ENCODE results near the gene RPS21.

Gene RPS21

GRCh38 chr20:62376112-62377063 lies 10.5 kb upstream of the RPS21 start:
- WGBS = 57% methylated on average over 23 of the region's 26 CpGs
- Histone ChIP-seq H3K14ac (ENCODE audit: low read length in 2 of 2) (peak overlapping the region; percentile 76 to 83), H3K4ac (ENCODE audit: low read depth in 1 of 2, low read length in 2 of 2) (peak overlapping the region; percentile 74 to 78), H3K4me2 (ENCODE audit: low read length, poor library complexity, severe bottlenecking) (no peak overlapping the region), H2BK5ac (ENCODE audit: low read depth, low read length, poor library complexity, severe bottlenecking) (peak overlapping the region; percentile 98), H2AK5ac (ENCODE audit: low read length, severe bottlenecking) (peak overlapping the region; percentile 95), H3K27me3 (ENCODE audit: control insufficient read depth in 1 of 2, insufficient read depth in 1 of 2, low read length in 2 of 2) (no peaks in the 10 kb centered on the region), H3K4me3 (ENCODE audit: insufficient read depth in 1 of 2, low read depth in 1 of 2, low read length in 2 of 2) (no peak overlapping the region), H3K4me1 (ENCODE audit: control insufficient read depth, insufficient read depth, low read depth, low read length) (peaks cover 77% of the 10 kb centered on the region), H2BK120ac (ENCODE audit: low read depth, low read length) (peak overlapping the region; percentile 96), H3K27ac (ENCODE audit: low read length, poor library complexity, severe bottlenecking) (peak overlapping the region; percentile 97), H2BK15ac (ENCODE audit: low read depth, poor library complexity, severe bottlenecking) (peak overlapping the region; percentile 46), H4K8ac (ENCODE audit: low read length) (peak overlapping the region; percentile 91), H3K36me3 (ENCODE audit: control insufficient read depth in 1 of 2, insufficient read depth in 2 of 2, low read depth in 1 of 2, low read length in 2 of 2) (peaks cover 0 to 9% of the 10 kb centered on the region in 2 experiments), H2BK12ac (ENCODE audit: low read length in 2 of 2) (peak overlapping the region; percentile 61 to 98), H3K9ac (ENCODE audit: low read length) (peak overlapping the region; percentile 43), H4K91ac (ENCODE audit: low read length) (peak overlapping the region; percentile 94), H3K23ac (ENCODE audit: low read length in 2 of 2) (no peak overlapping the region), H3K79me1 (replicated peaks; ENCODE audit: low read length, poor library complexity, severe bottlenecking) (peaks cover 7% of the 10 kb centered on the region), H3K18ac (ENCODE audit: low read depth in 1 of 2, low read length in 2 of 2) (peak overlapping the region; percentile 93 to 94), H3K9me3 (ENCODE audit: control insufficient read depth, low read length) (no peaks in the 10 kb centered on the region), H2AFZ (ENCODE audit: low read depth, low read length) (no peak overlapping the region)
- peak; percentile 83 for DNase-seq

DNA sequence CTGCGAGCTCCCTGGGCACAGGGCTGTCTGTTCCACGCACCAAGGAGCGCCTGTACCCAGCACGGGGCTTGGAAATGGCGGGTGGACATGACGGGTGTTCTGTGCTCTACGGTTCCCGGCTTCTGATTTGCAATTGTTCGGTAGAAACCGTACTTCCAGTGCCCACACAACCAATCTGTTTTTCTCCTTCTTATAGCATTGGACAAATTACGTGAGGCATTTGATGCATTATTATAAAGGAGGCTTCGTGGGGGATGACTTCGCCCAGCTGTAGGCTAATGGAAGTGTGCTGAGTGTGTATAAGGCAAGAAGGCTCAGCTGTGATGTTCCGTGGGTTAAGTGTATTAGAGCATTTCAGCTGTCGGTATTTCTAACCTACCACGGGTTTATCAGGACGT lies 9.8 kb upstream of the RPS21 start:
- H3K4me2 ChIP-seq (ENCODE audit: low read length, poor library complexity, severe bottlenecking) = no peak overlapping the region
- H2AFZ ChIP-seq (ENCODE audit: low read depth, low read length) = no peak overlapping the region
- peak overlapping the region; percentile 97 for H3K27ac ChIP-seq (ENCODE audit: low read length, poor library complexity, severe bottlenecking)
- peak overlapping the region in 1 of 2 experiments; percentile 83 for H3K14ac ChIP-seq (ENCODE audit: low read length in 2 of 2)
- peak overlapping the region; percentile 95 for H2AK5ac ChIP-seq (ENCODE audit: low read length, severe bottlenecking)
- H3K79me1 ChIP-seq (replicated peaks; ENCODE audit: low read length, poor library complexity, severe bottlenecking) = peaks cover 10% of the 10 kb centered on the region
- H3K9me3 ChIP-seq (ENCODE audit: control insufficient read depth, low read length) = no peaks in the 10 kb centered on the region
- no peak overlapping the region for H3K4me3 ChIP-seq (ENCODE audit: insufficient read depth in 1 of 2, low read depth in 1 of 2, low read length in 2 of 2)
- peak overlapping the region; percentile 75 for H2BK15ac ChIP-seq (ENCODE audit: low read depth, poor library complexity, severe bottlenecking)
- peak overlapping the region; percentile 94 for H4K91ac ChIP-seq (ENCODE audit: low read length)
- peak overlapping the region; percentile 74 to 76 for H3K4ac ChIP-seq (ENCODE audit: low read depth in 1 of 2, low read length in 2 of 2)
- peak overlapping the region; percentile 93 to 94 for H3K18ac ChIP-seq (ENCODE audit: low read depth in 1 of 2, low read length in 2 of 2)
- peak overlapping the region; percentile 96 for H2BK120ac ChIP-seq (ENCODE audit: low read depth, low read length)
- WGBS = 98% methylated on average over 14 of the region's 17 CpGs
- H3K23ac ChIP-seq (ENCODE audit: low read length in 2 of 2) = no peak overlapping the region
- no peaks in the 10 kb centered on the region for H3K27me3 ChIP-seq (ENCODE audit: control insufficient read depth in 1 of 2, insufficient read depth in 1 of 2, low read length in 2 of 2)
- H2BK12ac ChIP-seq (ENCODE audit: low read length in 2 of 2) = peak overlapping the region; percentile 59 to 98
- peaks cover 6 to 16% of the 10 kb centered on the region in 2 experiments for H3K36me3 ChIP-seq (ENCODE audit: control insufficient read depth in 1 of 2, insufficient read depth in 2 of 2, low read depth in 1 of 2, low read length in 2 of 2)
- no peak for DNase-seq
- peak overlapping the region; percentile 98 for H2BK5ac ChIP-seq (ENCODE audit: low read depth, low read length, poor library complexity, severe bottlenecking)
- H3K9ac ChIP-seq (ENCODE audit: low read length) = no peak overlapping the region
- H3K4me1 ChIP-seq (ENCODE audit: control insufficient read depth, insufficient read depth, low read depth, low read length) = peaks cover 71% of the 10 kb centered on the region
- H4K8ac ChIP-seq (ENCODE audit: low read length) = peak overlapping the region; percentile 91

- Histone ChIP-seq H3K9me3 (ENCODE audit: control insufficient read depth, low read length) (no peaks in the 10 kb centered on the region), H2AK5ac (ENCODE audit: low read length, severe bottlenecking) (peak overlapping the region; percentile 95), H3K4me1 (ENCODE audit: control insufficient read depth, insufficient read depth, low read depth, low read length) (peaks cover 68% of the 10 kb centered on the region), H3K27me3 (ENCODE audit: control insufficient read depth in 1 of 2, insufficient read depth in 1 of 2, low read length in 2 of 2) (no peaks in the 10 kb centered on the region), H3K36me3 (ENCODE audit: control insufficient read depth in 1 of 2, insufficient read depth in 2 of 2, low read depth in 1 of 2, low read length in 2 of 2) (peaks cover 9 to 22% of the 10 kb centered on the region in 2 experiments), H3K14ac (ENCODE audit: low read length in 2 of 2) (peak overlapping the region in 1 of 2 experiments; percentile 61), H3K23ac (ENCODE audit: low read length in 2 of 2) (no peak overlapping the region), H2BK120ac (ENCODE audit: low read depth, low read length) (peak overlapping the region; percentile 11), H2AFZ (ENCODE audit: low read depth, low read length) (no peak overlapping the region), H4K91ac (ENCODE audit: low read length) (no peak overlapping the region), H2BK15ac (ENCODE audit: low read depth, poor library complexity, severe bottlenecking) (peak overlapping the region; percentile 84), H2BK12ac (ENCODE audit: low read length in 2 of 2) (peak overlapping the region; percentile 84 to 90), H3K9ac (ENCODE audit: low read length) (no peak overlapping the region), H3K18ac (ENCODE audit: low read depth in 1 of 2, low read length in 2 of 2) (peak overlapping the region in 1 of 2 experiments; percentile 66), H2BK5ac (ENCODE audit: low read depth, low read length, poor library complexity, severe bottlenecking) (peak overlapping the region; percentile 74), H3K4me2 (ENCODE audit: low read length, poor library complexity, severe bottlenecking) (no peak overlapping the region), H4K8ac (ENCODE audit: low read length) (no peak overlapping the region), H3K27ac (ENCODE audit: low read length, poor library complexity, severe bottlenecking) (peak overlapping the region; percentile 97), H3K4me3 (ENCODE audit: insufficient read depth in 1 of 2, low read depth in 1 of 2, low read length in 2 of 2) (no peak overlapping the region), H3K4ac (ENCODE audit: low read depth in 1 of 2, low read length in 2 of 2) (peak overlapping the region; percentile 17 to 20), H3K79me1 (replicated peaks; ENCODE audit: low read length, poor library complexity, severe bottlenecking) (peaks cover 12% of the 10 kb centered on the region)
- DNase-seq = no peak
- 97% methylated on average over 15 of the region's 15 CpGs for WGBS
Observed at GRCh38 chr20:62377615-62378178, 9.2 kb upstream of the RPS21 start.

DNA sequence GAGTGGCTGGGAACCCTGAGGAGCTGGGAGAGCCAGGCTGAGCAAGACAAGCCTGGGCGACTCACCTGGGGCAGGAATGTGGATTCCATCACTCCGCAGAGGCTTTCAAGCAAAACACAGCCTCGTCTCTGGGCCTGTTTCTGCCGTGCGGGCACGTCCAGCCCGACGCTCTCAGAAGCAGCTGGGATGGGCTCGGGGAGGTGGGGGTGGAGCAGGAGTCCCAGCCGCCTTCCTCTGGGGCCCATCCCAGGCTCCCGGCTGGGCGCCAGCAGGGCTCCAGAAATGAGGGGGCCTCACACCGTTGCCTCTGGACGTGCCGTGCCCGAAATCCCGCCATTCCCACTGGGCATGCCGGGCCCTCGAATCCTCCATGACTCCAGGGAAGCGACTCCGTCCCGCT lies 8.7 kb upstream of the RPS21 start:
- H3K79me1 ChIP-seq (replicated peaks; ENCODE audit: low read length, poor library complexity, severe bottlenecking) = peaks cover 14% of the 10 kb centered on the region
- H4K8ac ChIP-seq (ENCODE audit: low read length) = no peak overlapping the region
- H3K4me2 ChIP-seq (ENCODE audit: low read length, poor library complexity, severe bottlenecking) = no peak overlapping the region
- H3K4me1 ChIP-seq (ENCODE audit: control insufficient read depth, insufficient read depth, low read depth, low read length) = peaks cover 67% of the 10 kb centered on the region
- H3K14ac ChIP-seq (ENCODE audit: low read length in 2 of 2) = no peak overlapping the region
- peaks cover 9 to 22% of the 10 kb centered on the region in 2 experiments for H3K36me3 ChIP-seq (ENCODE audit: control insufficient read depth in 1 of 2, insufficient read depth in 2 of 2, low read depth in 1 of 2, low read length in 2 of 2)
- H2BK15ac ChIP-seq (ENCODE audit: low read depth, poor library complexity, severe bottlenecking) = no peak overlapping the region
- H2BK5ac ChIP-seq (ENCODE audit: low read depth, low read length, poor library complexity, severe bottlenecking) = peak overlapping the region; percentile 74
- no peaks in the 10 kb centered on the region for H3K27me3 ChIP-seq (ENCODE audit: control insufficient read depth in 1 of 2, insufficient read depth in 1 of 2, low read length in 2 of 2)
- H2AK5ac ChIP-seq (ENCODE audit: low read length, severe bottlenecking) = peak overlapping the region; percentile 95
- no peak for DNase-seq
- peak overlapping the region; percentile 97 for H3K27ac ChIP-seq (ENCODE audit: low read length, poor library complexity, severe bottlenecking)
- no peaks in the 10 kb centered on the region for H3K9me3 ChIP-seq (ENCODE audit: control insufficient read depth, low read length)
- peak overlapping the region in 1 of 2 experiments; percentile 46 for H3K18ac ChIP-seq (ENCODE audit: low read depth in 1 of 2, low read length in 2 of 2)
- no peak overlapping the region for H3K23ac ChIP-seq (ENCODE audit: low read length in 2 of 2)
- H3K9ac ChIP-seq (ENCODE audit: low read length) = no peak overlapping the region
- peak overlapping the region in 1 of 2 experiments; percentile 5 for H3K4ac ChIP-seq (ENCODE audit: low read depth in 1 of 2, low read length in 2 of 2)
- peak overlapping the region; percentile 70 for H4K91ac ChIP-seq (ENCODE audit: low read length)
- WGBS = 84% methylated on average over 22 of the region's 22 CpGs
- H2BK120ac ChIP-seq (ENCODE audit: low read depth, low read length) = no peak overlapping the region
- no peak overlapping the region for H3K4me3 ChIP-seq (ENCODE audit: insufficient read depth in 1 of 2, low read depth in 1 of 2, low read length in 2 of 2)
- peak overlapping the region; percentile 18 to 80 for H2BK12ac ChIP-seq (ENCODE audit: low read length in 2 of 2)
- no peak overlapping the region for H2AFZ ChIP-seq (ENCODE audit: low read depth, low read length)

Measured in mesenchymal stem cell (in vitro differentiated cells and primary cell).